NCI-H1930 (cell line): ENCODE measurements around the gene PHF11.
"Not testable (repeated sequence)": the region's sequence is repeated elsewhere in the genome, so short reads cannot be mapped to it uniquely, and the experiment has no call there.

ENCODE experiments used
- DNase-seq, 2 experiments: peaks; one replicate each; lab custom pipeline; 2025; lab: John Stamatoyannopoulos, UW

PHF11 gene

DNA sequence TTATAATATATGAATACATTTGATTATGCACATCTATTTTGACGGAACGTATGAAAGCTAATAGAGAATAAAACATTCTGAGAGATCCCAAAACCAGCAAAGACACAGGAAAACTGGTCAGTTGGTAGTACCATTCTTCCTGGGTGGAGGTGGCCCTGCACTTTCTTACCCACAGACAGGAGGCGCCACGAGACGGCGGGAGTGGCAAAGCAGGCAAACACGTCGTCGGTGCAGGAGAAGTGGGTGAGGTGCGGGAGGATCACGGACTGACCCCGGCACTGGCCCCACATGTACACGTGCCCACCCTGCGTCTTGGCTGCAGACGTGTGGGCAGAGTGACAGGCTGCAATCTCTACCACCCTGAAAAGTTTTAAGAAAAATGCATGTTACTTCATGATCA lies 53.5 kb downstream of the PHF11 start:
- no peak for DNase-seq

DNA sequence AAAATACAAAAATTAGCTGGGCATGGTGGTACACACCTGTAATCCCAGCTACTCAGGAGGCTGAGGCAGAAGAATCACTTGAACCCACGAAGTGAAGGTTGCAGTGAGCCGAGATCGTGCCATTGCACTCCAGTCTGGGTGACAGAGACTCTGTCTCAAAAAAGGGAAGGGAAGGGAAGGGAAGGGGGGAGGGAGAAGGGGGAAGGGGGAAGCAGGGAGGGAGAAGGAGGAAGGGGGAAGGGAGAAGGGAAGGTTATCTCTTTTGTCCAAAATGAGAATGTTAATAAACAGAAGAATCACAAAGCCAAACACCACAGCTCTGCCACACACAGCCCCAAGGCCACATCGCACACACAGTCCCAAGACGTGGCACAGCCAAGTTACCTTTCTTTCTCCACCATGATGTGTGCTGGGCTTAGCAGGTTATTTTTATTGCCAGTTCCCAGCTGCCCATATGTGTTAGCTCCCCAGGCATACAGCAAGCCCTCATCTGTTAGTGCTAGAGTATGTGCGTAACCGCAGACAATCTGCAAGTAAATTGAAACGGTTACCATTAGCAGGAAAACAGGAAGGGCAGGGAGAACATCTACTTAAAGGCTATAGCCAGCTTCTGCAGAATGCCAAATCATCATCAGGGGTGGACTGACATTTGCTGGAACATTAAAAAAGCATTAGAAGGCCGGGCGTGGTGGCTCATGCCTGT lies 55.3 kb downstream of the PHF11 start:
- DNase-seq = no peak

DNA sequence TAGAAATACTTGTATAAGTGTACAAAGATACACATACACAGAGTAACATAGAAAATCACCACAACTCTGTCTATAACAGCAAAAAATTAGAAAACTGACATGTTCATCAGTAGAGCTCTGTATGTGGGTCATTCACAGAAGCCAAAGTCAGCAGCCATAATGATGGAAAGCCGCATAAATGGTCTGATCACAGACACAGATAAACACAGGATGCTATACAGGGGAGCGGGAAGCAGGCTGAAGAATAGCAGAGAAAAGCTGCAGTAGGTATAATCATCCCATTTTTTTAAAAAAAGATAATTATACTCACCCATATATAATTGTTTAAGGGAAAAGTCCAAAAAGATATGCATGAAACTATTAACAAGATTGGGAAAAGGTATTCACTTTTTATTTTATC lies 58.1 kb downstream of the PHF11 start:
- DNase-seq = no peak

DNA sequence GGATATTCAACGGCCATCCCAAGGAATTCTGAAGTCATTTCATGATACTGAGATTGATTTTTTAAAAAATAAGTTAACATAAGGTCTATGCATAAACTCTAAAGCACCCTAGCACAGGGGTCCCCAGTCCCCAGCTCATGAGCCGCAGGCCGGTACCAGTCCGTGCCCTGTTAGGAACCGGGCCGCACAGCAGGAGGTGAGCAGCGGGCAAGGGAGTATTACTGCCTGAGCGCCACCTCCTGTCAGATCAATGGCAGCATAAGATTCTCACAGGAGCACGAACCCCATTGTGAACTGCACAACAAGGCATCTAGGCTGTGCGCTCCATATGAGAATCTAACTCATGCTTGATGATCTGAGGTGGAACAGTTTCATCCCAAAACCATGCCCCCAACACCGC lies 58.6 kb downstream of the PHF11 start:
- DNase-seq = no peak

DNA sequence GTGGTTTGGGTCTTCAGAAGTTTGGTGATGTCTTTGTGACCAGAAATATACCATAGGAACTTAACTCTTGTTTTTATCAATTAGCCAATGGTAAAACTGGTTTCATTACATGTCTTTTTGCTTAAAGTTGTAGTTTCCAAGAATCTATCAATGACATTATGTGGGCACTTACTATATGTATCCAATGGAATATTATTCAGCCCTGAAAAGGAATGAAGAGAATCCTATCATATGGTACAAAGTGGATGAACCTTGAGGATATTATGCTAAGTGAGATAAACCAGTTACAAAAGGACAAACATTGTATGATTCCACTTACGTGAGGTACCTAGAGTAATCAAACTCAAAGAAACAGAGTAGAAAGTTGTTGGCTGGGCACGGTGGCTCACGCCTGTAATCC lies 63.3 kb downstream of the PHF11 start:
- DNase-seq = no peak

DNA sequence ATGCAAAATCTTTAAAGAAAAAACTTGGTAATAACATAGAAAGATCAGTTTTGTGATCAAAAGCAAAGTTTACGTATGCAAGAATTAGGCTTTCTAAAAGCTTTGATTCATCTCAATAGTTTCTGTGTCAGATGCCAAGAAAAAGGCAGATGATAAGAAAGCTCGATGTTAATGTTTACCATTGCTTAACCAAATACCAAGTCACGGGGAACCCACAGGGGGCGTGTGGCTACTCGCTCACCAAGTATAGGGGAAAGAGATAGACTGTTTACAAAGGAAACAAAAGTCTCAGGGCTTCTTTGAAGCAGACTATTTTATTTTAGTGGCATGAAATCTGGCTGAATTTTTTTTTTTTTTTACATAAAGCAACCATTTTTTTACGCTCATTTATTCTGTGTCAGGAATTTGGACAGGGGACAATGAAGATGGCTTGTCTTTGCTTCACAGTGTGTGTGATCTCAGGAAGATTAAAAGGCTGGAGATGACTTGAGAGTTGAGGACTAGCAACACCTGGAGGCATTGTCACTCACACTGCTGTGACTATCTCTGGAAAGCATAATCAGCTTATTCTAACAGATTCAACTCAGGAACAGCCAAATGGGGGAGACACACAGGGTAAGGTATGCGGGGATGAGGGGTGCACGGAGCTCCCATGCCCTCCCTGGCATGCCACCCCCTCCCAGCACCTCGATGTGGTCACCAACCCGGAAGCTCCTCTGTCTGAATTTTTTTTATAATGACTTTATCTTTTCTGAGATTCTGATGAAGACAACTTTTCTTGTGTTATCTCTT lies 64.7 kb downstream of the PHF11 start:
- DNase-seq = no peak

DNA sequence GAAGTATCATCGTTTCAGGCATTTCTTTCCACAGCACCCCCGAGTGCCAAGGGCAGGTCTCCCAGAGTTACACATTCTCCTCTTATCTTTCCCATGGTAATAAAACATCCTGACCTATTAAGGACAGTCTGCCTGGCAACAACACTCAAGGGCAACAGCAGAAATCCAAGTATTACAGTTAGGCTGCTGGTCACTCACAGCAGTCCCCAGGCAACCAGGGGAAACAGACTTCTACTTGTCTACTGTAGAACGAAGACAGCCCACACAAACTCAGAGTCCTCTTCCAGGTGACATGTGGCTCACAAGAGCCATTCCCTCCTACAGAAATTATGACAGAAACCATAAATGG lies 65.3 kb downstream of the PHF11 start:
- DNase-seq = no peak

DNA sequence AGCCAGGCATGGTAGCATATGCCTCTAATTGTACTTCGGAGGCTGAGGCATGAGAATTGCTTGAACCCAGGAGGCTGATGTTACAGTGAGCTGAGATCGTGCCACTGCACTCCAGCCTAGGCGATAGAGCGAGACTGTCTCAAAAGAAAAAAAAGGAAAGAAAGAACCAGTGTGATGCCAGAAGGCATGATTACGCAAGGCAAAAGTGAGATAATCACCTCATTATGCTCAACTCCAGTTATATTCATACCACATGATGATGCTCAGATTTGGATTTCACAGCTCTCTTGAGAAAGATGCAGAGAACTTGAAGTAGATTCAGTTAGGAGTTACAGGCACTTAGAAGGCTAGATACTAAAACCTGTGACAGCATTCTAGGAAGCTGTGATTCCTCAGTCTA lies 67.8 kb downstream of the PHF11 start:
- no peak for DNase-seq

DNA sequence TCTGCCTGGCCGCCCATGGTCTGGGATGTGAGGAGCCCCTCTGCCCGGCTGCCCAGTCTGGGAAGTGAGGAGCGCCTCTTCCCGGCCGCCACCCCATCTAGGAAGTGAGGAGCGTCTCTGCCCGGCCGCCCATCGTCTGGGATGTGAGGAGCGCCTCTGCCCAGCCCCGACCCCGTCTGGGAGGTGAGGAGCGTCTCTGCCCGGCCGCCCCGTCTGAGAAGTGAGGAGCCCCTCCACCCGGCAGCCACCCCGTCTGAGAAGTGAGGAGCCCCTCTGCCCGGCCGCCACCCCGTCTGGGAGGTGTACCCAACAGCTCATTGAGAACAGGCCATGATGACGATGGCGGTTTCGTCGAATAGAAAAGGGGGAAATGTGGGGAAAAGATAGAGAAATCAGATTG lies 69.7 kb downstream of the PHF11 start:
- not testable (repeated sequence) for DNase-seq

DNA sequence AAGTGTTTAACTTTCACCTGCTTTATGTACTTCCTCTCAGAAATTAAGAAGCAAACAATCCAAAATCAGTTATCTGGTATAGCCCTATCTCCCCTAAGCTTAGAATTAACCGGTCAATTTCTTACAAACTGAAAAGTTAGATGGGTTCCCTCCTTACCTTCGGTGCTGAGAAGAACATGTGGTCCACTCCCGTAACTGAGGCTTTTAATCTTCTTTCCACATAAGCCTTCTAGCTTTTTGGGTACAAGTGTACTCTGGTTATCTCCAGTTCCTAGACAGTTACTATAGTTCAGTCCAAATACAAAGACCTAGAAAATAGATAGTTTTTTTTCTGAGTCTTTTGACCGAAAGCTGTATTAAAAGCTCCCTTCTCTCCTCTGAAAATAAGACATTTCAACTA lies 70.7 kb downstream of the PHF11 start:
- no peak for DNase-seq

DNA sequence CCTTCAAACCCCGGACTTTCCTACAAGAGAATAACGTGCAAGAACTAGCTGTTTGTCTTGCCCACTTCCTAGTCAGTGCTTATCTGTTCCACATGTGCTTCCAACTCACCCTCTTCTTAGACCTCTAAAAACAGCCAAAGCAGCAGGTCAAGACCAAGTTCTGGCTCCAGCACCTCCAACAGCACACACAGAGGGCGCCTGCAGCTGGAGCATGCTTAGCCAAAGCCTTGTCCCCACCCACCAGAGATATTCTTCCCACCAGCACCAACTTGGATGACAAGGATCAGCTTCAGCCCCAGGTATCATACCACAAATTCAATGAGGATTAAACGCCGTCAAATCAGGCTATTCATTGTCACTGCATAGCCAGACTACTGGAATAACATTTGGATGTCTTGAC lies 71.7 kb downstream of the PHF11 start:
- DNase-seq = no peak

DNA sequence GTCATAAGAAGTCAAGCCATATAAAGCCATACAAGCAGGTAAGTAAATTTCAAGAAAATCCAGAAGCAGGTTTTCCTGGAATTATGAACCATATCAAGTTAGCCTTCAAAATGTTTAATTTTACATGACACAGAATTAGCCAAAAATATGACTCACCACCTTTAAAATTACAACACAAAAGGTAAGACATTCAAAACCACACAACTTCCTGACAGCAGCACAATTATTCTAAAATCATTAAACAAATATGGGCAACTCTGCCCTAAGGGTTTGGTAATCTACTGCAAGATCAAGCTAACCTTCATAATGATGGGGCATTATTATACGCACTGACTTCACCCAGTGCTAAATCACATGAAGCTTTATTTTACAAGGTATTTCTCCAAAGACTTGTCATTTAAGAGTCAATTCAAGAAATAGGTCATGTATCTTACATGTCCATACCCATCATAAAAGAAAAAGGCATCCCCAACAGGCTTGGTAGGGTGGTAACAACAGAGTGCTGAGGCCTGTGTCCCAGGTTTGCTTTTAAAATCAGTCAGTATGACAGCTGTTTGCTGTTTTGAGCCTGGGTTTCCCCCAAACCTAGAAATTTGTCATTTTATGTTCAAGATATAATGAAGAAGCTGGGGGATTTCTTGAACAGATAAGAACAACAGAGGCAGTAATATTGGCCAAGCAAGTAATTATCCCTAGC lies 74.4 kb downstream of the PHF11 start:
- DNase-seq = no peak

DNA sequence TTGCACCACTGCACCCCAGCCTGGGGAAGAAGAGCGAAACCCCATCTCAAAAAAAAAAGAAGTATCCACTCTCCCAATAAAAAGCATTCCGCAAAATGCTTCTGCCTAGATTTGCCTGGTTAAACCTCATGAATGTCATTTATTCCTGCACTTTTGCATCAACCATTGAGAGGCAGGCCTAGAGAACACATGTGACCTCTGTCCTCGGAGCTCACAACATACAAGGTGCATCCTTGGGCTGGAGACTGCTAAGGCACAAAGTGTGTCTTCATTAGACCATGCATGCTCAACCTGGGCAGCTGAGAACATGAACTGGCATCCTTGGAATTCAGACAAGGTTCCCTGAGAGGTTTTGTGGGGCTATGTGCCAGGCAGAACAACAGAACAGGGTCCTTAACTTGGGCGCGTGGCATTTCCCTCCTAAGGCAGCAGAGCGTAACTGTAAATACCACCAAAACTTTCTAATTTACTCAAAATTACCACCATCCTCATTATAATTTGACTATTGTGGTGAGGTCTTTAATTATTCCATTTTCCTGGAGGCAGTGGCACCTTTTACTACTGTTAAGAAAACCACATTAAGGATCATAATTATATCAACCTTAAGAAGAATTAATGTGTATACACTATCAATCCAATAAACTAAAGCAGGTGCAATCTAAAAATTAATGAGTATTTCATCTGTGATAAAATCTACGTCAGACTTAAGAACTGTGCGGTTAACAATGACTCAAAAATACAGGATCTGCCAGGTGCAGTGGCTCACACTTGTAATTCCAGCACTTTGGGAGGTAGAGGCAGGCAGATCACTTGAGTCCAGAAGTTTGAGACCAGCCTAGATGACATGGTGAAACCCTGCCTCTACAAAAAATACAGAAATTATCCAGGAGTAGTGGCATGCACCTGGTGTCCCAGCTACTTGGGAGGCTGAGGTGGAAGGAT lies 75.8 kb downstream of the PHF11 start:
- DNase-seq = no peak
